EL (cell line): ENCODE measurements around the gene FRMPD4.

Source experiments
- DNase-seq: peaks from one replicate; pipeline ENCODE4 v3.0.0-alpha.2; 2016

The FRMPD4 gene

DNA sequence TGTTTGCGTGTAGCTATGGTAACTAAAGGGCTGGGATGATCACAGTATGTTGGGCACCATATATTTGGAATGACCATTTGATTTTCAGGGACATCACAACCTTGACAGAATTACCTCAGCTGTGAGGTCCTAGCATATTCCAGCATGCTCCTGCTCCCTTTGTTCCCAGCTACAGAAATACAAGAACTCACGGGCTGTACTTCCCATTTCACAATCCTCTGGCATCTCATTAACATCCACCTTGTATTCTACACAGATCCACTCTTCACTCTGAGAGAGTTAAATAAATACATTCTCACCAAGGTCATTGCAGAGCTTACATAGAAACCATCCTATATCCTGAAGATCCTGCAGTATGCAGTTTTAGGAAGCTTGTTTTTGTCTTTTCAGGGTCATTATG lies 169.7 kb downstream of the FRMPD4 start:
- DNase-seq = no peak

DNA sequence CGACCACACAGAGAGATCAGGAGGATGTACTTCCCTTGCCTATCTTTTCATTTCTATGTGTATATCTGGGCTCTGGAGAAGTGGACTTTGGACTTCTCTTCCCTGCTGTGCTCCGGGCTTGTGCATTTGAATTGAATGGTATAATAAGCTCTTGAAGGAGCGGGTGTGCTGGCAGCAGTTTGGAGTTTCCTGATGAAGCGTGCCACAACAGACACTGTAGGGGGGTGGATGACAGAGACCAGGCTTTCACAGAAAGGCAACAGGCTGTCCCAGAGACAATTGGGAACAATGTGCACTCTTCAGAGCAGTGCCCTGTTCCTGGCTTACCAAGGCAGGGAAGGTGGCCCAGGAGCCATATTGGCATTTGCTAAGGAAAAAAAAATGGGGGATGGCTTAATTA lies 170.1 kb downstream of the FRMPD4 start:
- DNase-seq = no peak

DNA sequence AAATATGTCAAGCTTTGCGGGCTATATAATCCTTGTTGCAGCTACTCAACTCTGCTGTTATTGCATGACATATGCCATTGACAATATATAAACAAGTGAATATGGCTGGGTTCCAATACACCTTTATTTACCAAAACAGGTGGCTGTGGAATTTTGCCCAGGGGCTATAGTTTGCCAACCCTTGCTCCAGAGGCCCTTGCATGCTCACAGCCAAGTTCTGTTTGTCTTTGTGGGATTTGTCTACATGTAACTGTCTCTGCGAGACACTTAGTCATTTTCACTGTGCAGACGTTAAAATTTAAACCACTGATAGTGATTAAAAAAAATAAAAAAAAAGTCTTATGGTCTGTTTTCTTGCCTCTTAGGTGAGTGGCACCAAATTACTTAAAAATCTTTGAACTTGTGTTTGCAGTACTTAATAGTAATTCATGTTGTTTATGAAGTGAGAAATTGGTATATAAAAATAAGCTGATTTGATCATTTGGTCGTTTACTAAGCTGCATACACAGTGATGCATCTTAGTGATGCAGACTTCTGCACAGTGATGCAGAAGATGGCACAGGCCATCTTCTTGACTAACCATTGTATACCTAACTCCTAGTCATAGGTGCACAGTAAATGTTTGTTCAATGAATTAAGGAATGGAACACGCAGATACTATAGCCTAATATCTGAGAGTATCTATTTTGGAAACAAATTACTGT lies 170.9 kb downstream of the FRMPD4 start:
- no peak for DNase-seq

DNA sequence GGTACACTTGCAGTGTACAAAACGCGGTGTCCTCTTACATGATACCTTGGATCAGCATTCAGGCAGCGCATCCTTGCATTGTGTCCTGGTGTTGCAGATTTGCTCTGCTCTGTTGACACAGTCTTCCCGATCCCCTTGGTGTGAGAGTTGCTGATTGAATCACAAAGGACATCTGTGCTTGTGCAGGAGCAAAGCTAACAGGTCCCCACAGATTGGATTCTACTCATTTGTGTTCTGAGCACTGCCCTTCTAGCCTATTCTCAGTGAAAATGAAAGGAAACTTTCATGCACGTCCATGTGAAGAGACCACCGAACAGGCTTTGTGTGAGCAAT lies 171.4 kb downstream of the FRMPD4 start:
- DNase-seq = no peak

DNA sequence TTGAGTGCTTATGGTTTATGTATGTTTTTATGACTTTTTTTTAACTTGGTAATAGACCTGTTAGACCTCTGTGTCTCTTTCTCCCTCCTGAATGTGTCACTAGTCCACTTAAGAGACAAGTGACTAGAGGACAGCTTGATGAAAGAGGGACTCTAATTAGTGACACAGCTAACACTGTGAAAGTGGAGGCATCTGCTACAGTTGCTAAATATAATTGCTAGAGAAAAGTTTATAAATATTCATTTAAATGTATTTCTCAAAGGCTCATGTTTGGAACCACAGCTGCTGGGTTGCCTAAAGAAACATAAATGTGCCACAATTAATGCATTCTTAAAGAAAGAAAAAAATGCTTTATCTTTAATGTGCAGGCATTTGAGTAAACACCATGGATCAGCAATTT lies 176.4 kb downstream of the FRMPD4 start:
- no peak for DNase-seq

DNA sequence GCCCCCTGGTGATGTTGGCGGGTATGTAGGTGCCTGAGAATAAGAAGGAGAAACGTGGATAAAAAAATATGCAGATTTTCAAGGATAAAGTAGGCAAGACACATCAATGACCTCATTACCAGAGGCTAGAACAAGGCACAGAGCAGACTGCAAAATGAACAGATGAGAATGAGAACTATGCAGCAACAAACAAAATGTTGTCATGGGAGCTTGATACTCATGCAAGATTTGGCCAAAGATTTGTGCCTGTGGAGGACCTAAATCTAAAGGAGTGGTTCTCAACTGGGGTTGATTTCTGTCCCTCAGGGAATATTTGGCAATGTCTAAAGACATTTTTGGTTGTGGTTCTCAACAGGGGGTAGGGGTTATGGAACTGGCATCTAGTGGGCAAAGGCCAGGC lies 177.3 kb downstream of the FRMPD4 start:
- peak; percentile 6 for DNase-seq

DNA sequence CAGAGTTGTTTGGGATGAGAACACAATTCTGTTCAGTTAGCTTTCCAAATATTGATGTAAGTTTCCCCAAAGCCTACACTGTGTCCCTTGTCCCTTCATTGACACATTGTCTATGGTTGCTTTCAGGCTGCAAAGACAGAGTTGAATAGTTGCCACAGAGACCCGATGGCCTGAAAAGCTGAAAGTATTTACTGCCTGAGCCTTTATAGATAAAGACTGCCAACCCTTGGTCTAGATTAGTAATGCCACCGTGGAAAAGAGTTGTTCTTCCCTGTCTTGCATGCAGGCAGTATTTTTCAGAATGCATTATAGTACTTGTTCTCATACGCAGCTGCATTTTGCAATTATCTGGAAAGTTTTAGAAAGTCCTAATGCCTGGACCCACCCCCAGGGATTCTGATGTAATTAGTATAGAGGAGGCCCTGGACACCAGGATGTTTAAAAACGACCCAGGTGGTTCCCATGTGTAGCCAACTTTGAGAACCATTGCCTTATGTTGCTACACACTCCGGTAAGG lies 180.8 kb downstream of the FRMPD4 start:
- DNase-seq = no peak

DNA sequence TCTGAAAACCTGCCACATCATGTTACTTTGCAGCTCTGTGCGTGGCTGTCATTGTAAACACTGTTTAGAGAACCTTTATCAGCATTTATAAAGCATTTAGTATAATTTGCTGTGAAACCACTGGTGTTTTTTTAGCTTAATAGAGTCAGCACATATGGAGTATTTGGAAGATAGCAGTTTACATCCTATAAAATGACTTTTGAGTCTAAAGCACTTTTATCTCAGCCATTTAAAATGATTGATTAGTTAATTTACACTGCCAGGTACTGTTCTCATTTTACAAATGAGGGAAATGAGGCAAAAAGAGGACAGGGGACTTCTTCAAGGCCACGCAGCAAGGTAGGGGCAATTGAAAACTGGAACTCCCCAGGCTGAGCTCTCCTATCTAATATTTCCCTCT lies 181.7 kb downstream of the FRMPD4 start:
- DNase-seq = no peak

DNA sequence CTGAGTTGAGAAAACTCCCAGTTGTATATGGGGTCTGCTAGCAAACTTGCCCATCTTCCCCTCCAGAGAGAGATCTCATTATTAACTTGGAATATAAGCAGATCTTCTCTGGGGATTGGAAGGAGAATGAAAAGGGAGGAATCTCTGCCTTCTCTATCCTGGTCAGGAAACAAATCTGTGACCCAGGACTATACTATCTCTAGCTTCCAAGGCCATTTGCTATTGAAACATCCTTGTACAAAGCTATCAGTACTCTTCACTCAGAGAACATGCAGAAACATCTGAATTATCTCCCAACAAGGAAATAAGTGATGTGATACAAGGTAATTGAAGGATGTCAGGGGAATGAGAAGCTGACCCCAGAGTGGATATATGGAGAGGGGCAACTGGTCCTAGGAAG lies 183.8 kb downstream of the FRMPD4 start:
- no peak for DNase-seq

DNA sequence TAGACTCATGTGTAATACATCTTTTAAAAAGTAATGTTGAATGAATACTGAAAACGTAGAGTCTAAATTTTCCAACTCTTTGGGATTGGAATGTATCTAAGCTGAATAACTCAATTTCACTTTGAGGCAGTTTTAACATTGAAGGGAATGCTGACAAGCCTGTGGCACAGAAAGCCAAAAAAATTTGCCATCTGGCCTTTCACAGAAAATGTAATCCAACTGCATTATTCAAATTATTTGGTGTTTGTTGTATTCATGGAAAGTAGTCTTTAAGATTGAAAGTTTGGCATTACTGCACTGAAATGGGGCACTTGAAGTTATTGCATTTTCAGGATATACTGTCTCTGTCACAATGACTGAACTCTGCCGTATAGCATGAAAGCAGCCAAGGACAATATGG lies 186.9 kb downstream of the FRMPD4 start:
- DNase-seq = no peak

DNA sequence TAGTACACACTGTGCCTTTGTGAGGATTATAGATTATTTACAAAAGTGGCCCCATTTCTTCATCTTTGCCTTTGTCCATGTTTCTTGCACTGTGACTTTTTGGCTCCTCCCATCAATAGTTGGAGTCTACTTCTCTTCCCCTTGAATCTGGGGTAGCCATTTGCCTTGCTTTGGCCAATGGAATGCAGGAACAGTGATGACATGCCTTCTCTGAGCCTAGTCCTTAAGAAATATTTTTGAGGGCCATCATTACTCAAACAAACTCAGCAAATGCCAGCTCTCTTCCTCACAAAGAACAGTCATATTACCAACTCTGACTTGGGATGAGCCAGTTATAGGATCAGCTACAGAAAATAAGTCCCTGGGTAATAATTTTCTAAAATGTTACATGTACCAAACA lies 189.6 kb downstream of the FRMPD4 start:
- DNase-seq = peak; percentile 38

DNA sequence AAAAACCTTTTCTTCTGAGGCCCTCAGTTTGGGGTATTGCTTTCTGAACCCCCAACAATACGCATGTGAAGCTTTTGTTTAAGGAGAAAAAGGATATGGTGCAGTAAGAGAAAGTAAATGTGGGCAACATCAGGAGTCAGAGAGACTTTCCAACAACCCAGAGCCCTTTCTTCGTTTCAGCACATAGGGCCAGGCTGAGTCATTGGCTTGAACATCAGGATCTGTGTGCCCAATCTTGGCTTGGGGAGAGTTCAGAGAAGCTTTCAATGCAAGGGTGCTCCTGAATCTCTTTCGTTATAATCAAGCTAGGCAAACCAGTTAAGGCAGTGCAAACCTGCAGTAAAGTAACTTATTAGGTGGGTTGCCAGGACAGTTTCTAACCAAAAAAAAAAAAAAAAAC lies 191.2 kb downstream of the FRMPD4 start:
- DNase-seq = peak; percentile 18

DNA sequence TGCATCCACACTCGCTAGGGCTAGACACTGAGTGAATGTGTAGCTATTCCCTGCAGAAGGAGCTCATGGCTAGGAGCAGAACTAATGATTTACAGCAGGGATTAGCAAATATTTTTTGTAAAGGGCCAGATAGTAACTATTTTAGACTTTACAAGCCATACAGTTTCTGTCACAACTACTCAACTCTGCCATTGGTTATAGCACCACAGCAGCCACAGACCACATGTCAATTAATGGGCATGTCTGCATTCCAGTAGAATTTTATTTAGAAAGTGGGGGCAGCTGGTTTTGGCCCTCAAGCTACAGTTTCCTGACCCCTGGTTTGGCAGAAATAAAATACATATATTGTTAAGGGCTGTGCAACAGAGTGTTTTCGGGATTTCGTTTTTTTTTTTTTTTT lies 192.6 kb downstream of the FRMPD4 start:
- DNase-seq = peak; percentile 21

DNA sequence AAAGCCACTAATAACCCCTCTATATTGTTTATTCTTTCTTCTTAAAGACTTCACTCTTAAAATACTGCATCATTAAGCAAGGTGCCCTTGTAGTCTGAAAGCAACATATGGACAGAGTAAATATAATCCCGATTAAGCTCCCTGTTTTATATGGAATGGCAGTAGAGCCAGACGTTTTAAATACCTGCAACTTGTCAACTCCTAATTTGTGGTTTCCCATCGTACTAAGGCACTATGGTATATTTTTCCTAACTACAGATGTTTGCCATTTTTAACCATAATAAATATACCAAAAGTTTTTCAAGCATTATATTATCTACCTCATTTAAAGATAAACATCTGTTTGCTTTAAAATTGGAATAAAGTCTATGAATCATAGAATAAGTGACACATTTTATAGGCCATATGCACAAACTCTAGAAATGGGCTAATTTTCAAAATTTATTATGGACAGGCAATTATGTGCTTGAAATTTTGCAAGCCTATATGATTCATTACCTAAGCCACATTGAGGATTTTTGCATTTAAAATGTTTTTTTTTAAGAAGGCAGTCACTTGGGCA lies 194.6 kb downstream of the FRMPD4 start:
- DNase-seq = peak; percentile 13

DNA sequence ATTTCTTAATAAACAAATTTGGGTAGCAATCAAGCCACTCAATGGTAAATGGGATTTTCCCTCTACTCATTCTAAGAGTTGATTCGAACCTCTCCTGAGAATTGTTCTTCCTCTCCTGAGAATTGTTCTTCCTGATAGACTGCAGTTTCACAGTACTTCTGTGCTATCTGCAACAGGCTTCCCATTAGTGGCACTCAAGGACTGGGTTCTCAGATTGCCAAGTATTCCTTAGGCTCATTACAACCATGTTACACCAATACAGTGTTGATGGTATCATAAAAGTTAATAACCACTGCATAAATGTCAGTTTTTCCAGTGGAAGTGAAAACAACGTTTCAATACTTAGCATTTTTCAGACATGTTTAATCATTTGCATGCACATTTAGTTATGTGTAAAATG lies 201.6 kb downstream of the FRMPD4 start:
- DNase-seq = no peak

DNA sequence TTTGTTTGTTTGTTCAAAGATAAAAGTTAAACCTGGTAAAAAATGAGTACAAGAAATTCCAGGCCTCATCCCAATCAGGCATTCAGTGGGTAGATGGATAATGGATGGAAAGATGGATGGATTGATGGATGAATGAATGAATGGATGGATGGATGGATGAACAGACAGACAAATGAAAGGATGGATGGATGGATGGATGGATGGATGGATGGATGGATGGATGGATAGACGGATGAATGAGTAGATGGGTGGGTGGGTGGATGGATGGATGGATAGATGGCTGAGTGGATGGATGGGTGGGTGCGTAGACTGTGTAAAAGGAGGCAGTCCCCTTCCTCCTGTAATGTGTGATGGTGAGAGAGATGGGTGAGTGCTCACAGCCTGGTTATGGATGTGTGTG lies 206.7 kb downstream of the FRMPD4 start:
- DNase-seq = no peak

DNA sequence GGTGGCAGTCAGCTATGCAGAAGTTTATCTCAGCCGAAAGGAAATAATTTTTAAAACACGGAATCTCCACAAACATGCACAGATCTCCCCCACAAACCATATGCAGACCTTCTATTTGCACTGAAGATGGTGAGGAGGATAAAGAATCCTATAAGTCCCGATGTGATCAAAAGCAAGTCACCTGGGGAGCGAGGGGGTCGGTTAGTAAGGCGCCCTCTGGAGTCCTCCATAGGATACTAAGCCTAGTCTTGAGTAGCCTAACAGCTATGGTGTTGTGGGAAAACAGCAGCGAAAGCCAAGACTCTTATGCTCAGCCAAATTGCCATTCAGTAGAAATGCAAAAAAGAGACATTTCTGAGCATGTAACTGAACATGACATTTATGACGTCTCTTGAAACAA lies 210.9 kb downstream of the FRMPD4 start:
- DNase-seq = no peak

DNA sequence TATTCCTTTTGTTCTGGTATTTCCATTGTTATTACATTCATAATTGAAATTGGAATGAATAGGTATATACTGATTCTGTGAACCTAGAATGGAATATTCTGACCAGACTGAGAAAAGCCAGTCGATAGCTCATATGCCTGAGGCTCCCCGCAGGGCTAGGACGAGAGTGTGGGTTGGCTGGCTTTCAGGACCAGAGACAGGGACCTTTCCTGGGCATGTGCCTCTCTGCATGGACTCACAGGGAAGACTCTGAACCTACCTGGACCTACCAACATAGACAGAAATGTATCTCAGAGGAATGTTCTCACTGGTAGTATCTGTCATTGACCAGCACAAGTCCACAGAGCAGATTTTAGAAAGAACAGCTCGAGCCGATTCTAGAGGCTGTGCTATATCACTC lies 214.6 kb downstream of the FRMPD4 start:
- DNase-seq = no peak

DNA sequence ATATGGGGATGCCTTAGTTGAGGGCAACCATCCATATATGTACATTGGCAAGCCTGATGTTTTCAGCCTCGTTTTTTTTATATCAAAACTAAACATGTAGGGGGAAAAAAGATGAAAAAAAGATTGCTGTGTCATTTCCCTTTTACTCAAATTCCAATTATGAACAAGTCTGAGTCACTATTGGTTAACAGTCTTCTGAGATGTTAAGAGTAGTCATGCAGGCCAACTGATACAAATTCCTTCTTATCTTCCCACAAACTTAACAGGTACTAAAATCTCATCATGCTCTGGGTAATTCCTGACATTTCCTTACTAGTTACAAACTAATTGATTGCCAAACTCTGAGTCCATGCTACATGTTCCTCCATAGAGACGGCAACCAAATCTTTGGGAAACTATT lies 222.1 kb downstream of the FRMPD4 start:
- peak; percentile 75 for DNase-seq

DNA sequence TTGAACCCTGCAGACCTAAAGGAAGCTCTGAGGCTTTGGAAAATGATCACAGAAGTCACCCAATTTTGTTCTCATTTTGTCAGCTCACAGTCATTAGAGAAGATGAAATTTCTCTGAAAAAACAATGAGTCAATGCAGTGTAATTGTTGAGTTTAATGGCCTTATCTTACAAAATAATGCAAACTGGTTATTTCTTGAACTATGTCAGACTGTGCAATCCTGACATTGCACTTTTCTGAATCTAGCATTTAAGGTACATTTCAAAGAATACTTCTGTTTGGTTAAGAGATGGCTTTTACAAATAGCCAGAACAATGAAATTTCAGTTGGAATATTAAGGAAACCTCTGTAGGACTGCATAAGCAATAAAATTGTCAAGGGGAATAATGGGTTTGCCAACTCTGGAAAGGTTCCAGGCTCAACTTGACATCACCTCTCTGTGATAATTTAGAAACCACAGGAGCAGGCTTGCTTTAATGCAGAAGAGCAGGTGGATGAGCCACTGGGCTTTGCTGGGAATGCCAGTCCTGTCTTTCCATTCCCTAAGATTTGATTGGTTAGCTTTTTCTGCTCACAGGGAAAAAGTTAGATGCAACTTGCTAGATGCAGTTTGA lies 222.8 kb downstream of the FRMPD4 start:
- DNase-seq = peak; percentile 34

DNA sequence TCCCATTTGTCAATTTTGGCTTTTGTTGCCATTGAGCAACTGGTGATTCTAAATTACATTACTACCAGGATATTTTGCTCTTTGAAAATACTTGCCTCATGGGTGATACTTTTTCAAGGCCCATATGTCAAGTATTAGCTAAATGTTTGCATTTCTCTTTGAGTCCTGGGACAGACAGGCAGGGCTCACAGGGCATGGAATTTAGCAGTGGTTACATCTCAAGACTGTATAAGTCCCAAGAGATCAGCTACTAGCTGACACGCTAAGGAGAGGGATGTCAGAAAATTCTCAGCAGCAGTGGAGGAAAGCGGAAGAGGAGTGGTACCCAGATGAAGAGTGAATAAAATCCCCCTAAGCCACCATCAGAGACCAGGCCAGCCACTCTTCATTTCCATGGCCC lies 224.9 kb downstream of the FRMPD4 start:
- DNase-seq = no peak

DNA sequence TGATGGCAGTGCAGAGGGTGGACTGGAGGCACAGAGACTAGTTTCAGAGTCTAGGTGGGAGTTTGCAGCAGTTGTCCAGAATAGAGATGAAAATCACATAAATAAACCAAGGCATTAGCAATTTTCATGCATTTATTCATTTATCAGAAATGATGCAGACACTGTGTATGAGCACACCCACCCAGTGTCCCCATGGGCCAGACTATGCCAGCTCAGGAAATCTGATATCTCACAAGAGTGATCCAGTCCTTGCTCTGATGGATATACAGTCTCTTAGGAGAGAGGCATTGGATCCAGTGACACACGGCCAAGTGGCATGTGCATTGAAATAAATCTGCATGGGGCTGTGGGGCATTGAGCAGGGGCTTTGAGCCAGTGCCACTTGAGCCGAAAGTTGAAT lies 228.2 kb downstream of the FRMPD4 start:
- no peak for DNase-seq

DNA sequence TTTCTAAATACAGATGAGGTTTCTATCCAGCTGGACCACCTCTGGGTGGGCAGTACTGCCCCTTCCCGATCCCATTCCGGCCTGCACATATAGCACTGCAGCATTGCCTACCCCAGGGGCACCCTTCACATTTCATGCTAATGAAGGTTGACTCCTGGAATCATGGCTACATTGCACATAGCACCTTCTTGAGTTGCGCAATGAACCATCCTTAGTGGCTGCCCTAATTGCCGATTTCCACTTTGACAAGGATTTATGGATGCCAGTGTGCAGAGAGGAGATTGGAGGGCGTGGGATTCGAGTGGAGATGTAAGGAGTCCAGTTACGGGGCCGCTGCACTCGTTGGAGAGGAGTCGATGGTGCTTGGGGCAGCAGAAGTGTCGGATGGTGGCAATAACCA lies 229.0 kb downstream of the FRMPD4 start:
- DNase-seq = no peak

DNA sequence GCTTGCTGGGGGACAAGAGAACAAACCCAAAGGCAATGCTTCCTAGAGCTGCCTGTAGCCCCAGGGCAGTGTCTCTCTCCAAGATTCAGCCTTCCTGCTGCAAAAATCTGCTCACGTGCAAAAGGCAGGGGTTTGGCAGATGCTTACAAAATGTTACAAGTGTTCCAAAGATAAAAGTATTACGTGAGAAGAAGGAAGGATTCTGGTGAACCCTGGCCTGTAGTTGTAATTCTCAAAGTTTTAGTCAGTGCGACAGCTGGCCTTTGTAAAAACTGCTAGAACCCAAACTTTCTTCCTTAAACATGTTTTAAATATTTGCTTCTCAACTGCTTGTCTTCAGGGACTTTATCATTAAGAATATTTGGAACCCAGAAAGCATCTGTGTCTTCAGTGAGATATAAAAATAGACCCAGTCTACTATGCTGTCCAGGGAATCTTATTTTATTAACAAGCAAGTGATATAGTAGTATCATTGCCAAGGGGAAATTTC lies 232.3 kb downstream of the FRMPD4 start:
- peak; percentile 91 for DNase-seq

DNA sequence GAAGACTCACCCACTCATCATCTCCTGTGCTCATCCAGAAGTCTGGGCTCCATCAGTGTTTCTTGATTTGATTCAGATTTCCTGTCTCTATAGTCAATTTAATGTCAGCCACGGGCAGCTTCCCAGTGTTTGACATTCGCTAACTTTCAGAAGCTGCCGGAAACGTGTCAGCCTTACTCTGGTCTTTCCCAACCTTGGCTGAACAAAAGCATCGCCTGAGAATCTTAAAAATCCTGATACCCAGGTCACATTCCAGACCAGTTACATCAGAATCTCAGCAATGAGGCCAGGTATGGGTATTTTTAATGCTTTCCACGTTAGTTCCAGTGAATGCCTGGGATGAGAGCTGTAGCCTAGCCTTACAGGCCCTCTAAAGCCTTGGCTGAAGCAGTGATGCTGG lies 233.8 kb downstream of the FRMPD4 start:
- DNase-seq = peak; percentile 79
